NCI-H1092 (cell line): Measurements from ENCODE around the gene COQ9.
"Not testable (repeated sequence)": the region's sequence is repeated elsewhere in the genome, so short reads cannot be mapped to it uniquely, and the experiment has no call there.

Experiments used
- DNase-seq: peaks from one replicate; lab custom pipeline; 2025; lab: John Stamatoyannopoulos, UW

Gene COQ9

DNA sequence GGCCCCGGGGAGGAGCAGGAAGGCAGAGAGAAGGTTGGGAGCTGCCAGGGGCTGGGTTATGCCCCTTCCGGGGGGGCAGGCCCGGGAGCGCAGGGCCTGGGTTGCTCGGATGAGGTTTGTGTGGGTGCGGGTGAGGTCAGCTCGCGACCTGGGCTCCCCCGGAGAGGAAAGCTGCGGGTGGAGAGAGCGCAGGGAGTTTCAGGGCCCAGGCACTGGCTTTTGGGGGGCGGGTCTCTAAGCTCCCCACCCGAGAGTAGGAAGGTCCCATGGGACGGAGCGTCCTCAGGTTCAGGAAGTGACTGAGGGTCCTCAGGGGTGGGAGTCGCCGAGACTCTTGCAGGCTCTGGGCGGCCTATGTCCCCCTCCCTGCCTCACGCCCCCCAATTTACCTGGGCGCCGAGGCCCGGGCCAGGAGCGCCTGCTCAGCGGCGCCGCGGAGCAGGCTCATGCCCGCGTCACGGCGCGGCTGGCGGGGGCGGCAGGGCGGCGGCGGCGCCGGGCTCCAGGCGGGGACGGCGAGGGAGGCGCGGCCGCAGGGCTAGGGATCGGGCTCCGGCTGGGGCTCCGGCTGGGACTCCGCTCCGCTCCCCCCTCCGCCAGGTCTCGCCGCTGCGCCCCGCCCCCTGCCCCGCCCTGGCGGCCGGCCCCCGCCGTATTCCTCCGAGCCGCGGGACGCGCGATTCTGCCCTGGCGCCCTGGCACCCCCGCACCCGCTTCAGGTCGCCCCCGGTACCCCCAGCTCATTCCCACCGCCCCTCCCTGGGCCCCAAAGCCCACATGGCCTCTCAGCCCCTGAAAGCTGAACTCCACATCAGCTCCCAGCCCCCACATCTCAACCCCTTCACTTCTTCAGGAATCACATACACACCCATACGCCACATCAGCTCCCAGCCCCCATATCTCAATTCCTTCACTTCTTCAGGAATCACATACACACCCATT is 38.9 kb downstream of the COQ9 start, which contains the start of gene DOK4:
TSS of gene DOK4 (minus strand) at position 578 of the 942 bp plus-strand sequence. CDS start 6,986 bp downstream, outside the sequence.
- peak; percentile 42 for DNase-seq

DNA sequence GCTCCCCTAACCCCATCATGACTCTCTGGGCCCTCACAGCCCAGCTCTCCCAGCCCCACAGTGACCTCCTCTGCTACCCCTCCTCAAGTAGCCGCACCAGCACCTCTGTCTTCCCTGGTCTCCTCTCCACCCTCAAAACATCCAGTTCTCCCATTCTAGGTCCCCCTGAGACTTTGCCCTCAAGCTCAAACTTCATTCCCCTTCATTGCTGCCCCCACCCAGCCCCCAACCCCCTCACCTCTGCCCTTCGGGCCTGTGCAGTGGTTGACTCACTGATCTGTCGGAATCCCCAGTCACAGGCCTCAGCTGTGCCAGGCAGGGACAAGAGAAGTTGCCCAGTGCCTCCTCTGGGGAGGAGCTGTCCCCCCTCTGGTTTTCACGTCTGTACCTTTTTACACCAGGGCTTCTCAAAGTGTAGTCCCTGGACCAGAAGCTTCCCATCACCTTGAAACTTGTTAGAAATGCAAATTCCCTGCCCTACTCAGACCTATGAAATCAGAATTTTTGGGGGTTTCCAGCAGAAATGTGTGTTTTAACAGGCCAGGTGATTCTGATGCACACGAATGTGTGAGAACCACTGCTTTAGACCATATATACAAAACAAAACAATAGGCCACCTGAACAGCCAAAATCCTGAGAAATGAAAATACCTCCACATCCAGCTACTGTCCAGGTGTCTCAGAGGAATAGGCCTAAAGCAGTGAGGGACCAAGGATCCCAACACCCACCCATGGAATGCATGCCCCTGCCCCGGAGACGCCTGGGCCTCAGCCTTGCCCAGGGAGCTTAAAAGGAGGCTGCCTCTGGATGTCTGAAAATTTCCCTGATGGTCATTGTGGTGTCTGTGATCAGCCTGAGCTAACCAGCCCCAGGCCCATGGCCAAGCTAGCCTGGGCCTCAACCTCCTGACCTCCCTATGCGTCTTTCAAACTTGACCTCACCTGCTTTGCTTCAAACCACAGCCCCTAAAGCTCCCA is 39.9 kb downstream of the COQ9 start:
- no peak for DNase-seq

DNA sequence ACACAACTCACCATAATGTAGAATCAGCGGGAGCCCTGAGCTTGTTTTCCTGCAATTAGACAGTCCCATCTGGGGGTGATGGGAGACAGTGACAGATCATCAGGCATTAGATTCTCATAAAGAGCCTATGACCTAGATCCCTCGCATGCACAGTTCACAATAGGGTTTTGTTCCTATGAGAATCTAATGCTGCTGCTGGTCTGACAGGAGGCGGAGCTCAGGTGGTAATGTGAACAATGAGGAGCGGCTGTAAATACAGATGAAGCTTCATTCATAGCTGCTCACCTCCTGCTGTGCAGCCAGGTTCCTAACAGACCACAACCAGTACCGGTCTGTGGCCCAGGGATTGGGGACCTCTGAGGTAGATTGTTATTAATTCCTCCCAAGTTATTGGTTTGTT is 42.0 kb downstream of the COQ9 start:
- no peak for DNase-seq

DNA sequence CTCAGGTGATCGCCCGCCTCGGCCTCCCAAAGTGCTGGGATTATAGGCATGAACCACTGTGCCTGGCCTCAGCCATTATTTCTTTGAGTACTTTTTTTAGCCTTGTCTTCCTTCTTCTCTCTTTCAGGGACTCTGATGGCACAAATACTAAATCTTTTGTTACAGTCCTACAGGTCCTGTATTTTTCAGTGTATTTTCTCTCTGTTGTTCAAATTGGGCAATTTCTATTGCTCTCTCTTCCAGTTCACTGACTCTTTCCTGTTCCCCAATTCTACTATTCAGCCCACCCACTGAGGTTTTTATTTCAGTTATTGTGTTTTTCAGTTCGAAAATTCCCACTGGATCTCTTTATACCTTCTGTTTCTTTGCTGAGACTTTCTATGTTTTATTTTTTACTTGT is 46.5 kb downstream of the COQ9 start:
- DNase-seq: no peak

DNA sequence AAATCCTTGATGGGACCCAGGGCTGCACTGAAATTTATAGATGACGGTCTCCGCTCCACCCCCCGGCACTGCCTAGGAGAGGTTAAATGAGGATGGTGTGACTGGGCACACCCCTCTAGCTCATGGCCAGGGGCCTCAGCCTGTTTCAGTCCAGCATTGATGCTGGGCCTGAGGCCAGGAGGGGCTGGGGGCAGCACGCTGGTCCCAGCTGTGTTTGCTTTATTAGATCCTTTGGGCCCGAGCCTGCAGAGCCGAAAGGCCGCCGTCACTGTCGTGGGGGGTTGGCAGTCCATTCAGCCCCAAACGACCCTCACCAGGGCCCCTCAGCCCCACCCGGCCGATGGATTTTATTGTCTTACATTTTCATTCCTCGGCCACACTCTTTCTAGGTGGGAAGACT is 49.8 kb downstream of the COQ9 start:
- DNase-seq: no peak

DNA sequence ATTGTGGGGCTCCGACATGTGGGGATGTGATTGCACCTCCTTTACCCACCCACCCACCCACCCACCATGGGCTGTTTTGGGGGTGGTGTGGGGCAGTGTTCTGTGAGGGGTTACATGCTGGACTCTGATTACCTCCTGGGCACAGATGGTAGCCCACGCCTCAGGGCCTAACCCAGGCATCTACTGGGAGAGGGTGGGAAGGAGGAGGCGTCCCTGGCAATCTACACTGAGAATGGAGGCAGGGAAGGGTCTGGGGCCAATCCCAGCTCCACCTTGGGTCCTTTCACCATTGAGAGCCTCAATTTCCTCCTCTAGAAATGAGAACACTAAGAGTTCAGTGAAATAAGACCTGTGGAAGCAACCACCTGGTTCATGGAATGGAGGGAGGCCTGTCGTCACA is 50.8 kb downstream of the COQ9 start:
- DNase-seq: no peak

DNA sequence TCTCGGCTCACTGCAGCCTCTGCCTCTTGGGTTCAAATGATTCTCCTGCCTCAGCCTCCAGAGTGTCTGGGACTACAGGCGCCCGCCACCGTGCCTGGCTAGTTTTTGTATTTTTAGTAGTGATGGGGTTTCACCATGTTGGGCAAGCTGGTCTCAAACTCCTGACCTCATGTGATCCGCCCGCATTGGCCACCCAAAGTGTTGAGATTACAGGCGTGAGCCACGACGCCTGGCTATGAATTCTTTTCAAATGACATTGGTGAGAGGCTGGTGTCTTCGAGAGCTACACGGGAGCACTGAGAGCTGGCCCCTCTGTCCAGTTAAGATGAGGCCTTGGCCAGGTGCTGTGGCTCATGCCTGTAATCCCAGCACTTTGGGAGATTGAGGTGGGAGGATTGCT is 52.7 kb downstream of the COQ9 start:
- not testable (repeated sequence) for DNase-seq

DNA sequence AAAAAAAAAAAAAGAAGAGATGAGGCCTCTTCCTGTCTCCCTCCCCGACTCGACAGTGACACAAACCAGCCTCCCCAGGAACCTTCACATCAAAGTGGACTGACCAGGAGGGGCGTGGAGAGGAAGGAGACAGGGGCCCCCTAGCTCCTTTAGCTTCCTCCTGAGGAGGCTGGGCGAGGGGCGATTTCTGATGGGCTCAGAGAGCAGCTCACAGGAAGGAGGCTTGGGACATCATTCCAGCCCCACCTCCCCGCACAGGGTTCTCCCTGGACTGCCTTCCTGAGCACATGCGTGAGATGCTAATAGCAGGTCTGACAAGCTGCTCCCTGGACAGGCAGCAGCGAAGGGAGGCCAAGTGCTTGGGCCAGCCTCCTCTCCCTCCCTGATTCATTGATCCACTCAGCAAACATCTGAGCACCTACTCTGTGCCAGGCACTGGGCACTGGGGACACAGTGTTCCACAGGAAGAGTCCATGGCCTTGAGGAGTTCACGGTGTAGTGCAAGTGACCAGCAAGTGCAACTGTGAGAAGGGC is 53.4 kb downstream of the COQ9 start:
- no peak for DNase-seq

DNA sequence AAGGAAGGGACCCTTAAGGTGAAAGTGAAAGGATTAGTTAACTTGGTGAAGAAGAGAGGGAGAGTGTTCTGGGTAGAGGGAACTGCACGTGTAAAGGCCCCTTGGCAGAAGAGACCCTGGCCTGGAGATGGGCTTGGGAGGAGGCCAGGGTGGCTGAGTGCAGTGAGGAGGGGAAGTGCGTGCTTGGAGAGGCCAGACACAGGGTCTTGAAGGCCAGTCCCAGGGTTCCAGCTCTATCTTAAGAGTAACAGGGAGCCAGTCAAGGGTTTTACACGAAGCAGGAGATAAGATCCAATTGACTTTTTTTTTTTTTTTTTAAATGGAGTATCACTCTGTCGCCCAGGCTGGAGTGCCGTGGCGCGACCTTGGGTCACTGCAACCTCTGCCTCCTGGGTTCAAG is 54.2 kb downstream of the COQ9 start:
- no peak for DNase-seq

DNA sequence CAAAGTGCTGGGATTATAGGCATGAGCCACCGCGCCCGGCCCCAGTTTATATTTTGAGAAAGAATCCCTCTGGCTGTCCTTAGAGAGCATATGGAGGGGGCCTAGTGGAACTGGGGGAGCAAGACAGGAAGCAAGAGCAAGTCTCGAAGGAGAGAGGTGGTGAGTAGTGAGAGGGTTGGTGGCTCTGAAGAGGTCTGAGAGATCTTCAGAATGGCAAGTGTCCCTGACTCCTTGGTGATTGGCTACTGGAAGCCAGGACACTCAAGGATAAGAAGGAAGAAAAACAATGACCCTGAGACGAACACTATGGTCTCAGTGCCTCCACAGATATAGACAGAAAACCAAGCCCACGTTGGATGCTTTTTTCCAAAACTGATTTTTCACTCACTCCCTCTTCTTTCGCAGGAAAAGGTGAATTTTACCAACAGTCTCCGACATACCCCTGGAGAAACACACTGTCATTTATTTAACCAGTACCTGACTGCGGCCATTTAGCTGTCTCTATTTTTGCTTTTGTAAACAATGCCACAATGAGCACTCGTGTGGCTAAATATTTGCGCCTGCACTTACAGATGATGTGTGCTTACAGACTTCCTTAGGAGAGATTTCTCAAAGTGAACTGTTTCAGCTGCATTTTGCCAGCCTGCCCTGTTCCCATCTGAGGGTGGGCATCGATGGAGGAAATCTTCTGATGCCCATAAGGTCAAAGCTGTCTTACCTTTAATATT is 54.9 kb downstream of the COQ9 start:
- DNase-seq: peak; percentile 34

DNA sequence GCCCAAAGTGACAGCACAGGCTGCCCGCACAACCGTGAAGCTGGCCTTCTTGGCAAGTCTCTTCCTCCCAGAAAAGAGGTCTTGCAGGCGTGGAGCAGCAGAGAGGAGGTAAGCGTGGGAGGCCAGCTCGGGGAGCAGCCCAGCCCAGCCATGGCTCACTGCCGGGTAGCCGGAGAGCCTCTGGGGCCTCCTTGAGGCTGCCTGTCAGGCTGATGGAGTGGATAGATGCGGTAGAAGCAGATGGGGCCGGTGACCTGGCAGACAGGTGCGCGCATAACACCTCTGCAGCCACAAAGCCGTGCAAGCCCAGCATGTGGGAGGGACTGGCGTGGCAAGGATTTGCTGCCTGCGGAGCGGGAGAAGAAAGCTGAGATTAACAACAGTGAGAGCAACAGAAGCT is 56.1 kb downstream of the COQ9 start:
- peak; percentile 18 for DNase-seq

DNA sequence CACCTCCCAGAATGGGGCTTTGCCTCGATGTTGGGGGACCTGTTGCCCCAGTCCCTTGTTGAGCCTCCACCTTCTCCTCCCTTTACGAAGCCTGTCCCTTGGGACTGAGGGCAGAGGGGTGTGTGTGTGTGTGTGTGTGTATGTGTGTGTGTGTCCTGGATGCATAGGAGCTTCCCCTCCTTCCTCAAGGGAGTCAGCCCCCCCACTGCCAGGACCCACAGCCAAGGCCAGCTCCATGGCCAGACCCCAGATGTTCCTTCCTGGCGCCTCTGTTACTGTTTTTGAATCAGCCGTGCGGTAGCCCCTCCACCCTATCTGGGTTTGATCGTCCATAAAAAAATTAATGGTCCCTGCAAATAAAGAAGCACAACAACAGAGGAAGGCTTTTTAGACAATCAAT is 56.7 kb downstream of the COQ9 start:
- DNase-seq: no peak

DNA sequence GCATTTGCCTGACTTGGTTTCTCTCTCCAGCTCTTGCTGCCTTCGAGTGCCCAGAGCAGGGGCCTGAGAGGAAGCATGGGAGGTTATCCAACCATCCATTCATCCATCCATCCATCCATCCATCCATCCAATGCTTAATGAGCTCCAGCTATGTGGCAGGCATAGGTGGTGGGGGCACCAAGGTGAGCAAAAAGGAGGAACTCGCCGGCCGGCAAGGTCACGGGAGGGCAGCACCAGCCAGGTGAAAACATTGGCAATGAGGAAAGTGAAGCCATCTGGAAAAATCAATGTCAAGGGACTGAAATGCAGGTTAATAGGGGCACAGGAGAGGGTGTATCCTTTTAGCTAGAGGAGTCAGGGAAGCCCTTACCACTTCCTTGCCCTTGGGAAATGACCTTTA is 57.2 kb downstream of the COQ9 start:
- no peak for DNase-seq

DNA sequence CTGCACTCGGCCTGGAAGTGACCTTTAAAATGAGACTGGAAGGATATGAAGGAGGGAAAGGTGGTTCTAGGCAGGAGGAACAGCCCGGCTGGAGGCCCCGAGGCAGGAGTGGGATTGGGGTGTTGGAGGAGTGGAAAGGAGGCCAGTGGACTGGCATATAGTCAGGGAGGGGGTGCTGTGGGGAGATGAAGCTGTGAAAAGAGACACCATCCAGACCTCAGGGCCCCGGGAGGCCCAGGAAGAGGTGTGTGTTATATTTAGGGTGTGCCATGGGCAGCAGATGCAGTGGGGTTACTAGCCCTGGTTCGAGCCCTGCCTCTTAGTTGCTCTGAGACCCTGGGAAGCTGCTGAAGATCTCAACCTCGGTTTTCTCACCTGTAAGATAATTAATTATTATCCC is 57.9 kb downstream of the COQ9 start:
- no peak for DNase-seq

DNA sequence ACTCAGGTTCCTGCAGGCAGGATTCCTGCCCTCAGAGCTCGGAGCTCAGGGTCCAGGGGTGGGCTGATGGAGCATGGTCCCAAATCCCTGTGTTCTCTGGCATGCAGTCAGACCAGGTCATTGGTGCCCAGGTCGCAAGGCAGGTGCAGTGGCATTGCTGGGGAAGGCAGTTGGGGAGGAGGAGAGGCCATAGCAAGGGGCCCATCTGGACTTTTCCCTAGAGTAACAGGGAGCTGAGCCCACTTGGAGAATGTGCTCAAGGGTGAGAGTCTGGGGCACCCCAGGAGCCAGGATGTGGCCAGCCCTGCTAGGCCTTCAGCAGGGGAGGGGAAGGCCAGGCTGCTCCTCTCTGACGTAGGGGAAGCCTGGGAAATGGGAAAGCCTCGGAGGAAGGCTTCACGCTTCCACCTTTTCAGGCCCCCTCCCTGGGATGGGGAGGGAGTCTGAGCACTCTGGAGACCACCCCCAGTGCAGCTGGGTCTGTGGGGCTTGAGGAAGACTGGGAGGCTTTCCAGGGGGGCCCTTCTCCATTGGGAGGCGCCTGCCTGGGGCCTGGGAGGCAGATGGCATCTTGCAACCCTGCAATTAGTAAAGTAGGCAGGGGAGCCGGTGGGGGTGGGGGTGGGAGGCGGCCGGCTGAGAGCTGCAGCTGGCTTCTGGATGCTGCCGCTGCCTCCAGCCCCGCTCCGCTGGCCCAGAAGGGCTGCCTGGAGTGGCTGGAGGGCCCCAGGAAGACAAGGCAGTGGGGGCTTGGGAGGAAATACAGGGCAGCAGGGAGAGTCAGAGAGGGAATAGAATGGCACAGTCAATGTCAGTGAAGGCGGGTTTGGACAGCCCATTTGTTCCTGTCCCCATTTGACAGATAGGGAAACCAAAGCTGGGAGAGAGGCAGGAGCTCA is 60.1 kb downstream of the COQ9 start:
- no peak for DNase-seq

DNA sequence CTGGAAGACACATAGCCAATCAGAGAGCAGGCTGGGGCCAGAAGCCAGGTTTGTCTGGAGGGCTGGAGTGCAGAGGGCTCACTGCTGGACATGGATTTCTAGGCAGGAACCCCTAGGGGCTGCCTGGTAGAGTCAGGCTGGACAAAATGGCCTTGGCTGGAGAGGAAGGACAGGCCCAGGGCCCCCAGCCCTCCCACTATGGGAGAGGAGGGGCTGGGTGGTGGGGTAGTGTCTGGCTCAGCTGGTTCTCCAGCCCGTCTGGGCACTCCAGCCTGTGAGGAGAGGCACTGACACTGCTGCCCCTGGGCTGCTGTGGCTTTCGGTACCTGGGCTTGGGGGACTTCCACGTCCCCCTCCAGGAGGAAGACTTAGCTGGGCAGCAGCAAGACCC is 60.8 kb downstream of the COQ9 start:
- DNase-seq: no peak

DNA sequence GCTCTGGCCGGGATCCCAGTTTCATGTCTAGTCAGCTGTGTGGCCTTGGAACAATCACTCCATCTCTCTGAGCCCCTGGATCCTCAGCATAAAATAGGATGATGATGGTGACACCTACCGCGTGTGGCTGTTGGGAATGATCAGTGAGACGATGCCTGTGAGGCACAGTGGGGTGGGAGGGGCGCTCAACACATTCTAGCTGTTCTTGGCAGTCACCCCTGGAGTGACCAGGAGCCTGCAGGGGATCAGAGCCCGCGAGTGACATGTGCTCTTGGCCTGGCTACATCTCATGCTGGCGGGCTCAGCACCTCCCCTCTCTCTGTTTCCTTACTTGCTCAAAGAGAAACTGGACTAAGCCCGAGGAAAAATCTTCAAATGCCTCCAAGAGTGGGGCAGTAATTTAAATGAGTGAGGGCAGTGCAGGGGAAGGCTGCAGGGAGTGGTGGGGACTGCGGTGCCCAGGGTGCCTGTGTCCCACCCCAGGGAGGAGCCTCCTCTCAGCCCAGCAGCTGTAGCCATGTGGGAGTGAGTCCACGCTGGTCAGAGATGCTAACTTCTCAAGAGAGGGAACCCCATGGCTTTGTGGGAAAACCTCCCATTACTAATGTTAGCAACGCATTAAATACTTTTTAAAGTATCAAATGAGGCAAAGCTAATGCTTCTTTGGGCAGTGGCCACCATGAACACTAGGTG is 62.1 kb downstream of the COQ9 start:
- no peak for DNase-seq

DNA sequence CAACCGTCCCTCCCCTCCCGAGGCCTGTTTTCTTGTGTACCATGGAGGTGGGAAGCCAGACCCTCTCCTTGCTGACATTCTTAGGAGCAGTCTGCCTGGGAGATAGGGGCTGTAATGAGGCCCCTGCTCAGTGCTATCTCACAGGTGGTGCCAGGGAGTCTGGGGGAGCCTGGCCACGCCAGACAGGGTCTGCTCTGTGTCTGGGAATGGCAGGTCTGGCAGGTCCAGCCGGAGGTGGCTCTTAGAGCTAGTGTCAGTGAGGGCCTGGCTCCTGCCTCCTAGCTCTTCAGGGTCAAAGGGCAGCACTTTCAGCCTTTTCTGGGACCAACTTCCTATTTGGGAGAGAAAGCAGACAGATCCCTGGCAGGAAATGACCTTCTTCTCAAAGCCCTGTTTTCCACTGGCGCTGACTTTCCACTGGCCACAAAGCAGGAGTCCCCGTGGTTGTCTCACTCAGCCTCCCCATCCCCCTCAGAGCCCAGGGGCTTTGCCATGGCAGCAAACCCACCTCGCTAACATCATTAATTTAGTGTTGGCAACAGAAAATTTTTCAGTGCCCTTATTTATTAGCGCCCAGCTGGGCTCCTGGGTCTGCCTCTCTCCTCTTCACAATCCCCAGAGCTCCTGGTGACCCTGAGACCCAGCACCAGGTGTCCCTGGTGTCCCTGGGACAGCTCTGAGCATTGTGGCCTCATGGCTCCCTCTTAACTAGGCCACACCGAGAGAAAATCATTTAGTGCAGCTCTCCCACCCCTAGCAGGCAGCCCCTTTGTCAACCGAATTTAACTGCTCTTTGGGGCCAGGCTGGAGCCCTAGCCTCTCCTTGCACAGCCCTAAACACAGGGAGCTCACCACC is 63.0 kb downstream of the COQ9 start:
- DNase-seq: no peak
